ENCODE measurements around the gene PITX3. TPM values are rescaled to one million over a fixed set of nuclear protein-coding genes. Genes with fewer than 3 reads are reported as not detected.

The PITX3 gene
- total and polyA plus RNA-seq, 2 donors (not counting 3 experiments of a cell fraction or from before 2014, with no cell fraction given): not detected

DNA sequence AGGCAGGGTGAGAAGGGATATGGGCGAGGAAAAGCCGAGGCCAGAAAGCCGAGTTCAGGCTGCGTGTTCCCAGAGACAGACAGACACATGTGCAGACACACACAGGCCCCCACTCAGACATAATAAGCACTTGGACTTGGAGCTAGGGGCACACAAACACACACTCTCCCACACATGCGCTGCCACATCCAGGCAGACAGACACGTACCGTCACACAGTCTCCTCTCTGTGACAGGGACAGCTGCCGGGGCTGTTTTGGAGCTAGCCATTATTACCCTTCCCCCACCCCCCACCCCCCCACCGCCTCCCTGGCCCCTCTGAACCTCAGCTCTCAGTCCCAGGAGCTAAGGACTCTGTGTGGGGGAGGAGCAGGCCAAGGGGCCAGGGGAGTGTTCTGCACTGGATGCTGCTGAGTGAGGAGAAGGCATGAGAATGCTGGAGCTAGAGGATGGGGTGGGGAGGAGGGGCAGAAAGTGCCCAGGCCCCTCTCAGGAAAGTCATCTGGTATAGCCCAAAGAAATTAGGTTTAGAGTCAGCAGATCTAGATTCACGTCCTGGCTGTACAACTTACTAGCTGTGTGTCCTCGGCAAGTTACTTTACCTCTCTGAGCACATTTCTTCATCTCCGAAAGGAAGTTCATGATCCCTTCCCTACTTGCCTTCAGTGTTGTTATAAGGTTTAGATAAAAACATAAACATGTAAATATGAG, 6.3 kb downstream of the PITX3 start:
- H3K36me3 ChIP-seq (ENCODE audit: control insufficient read depth in 2 of 2, extremely low read depth in 1 of 2, insufficient read depth in 2 of 2, low read length in 2 of 2): no peaks in the 10 kb centered on the region
- no peak overlapping the region for H3K4me2 ChIP-seq (ENCODE audit: insufficient read depth, low read length)
- intact Hi-C loops (cut with micrococcal nuclease): loop anchor here (5.0 kb wide), 1 partner anchor 347 kb away; no protein-coding TSS in a partner anchor
- H3K9ac ChIP-seq (replicated peaks; ENCODE audit: extremely low read depth, insufficient read depth, low read length): no peak overlapping the region
- CTCF ChIA-PET: interaction anchor here (1.2 to 17.3 kb wide), 7 partner anchors 13 to 169 kb away, joined by 3 to 1402 read pairs (median 5); no protein-coding TSS in a partner anchor
- H3K27ac ChIP-seq (ENCODE audit: insufficient read depth, low read depth, low read length): no peak overlapping the region
- dilution Hi-C loops (cut with MboI; ENCODE audit: extremely low pct_ligation_motif_present, low sequenced_read_pairs): loop anchor here (25.0 kb wide), 1 partner anchor 127 kb away; no protein-coding TSS in a partner anchor
- H3K9me1 ChIP-seq (replicated peaks; ENCODE audit: control insufficient read depth, extremely low read depth, insufficient read depth, low read length): no peaks in the 10 kb centered on the region
- no peak for TF ChIP-seq MYC (IDR thresholded peaks at IDR 0.05; ENCODE audit: low read depth, low read length)
- TF ChIP-seq GATA2 (IDR thresholded peaks at IDR 0.05; ENCODE audit: insufficient read depth, insufficient read length, low read depth, low read length): no peak
- TF ChIP-seq POLR2A (IDR thresholded peaks at IDR 0.05; ENCODE audit: low read depth, low read length): no peak
- no peak for TF ChIP-seq JUN (IDR thresholded peaks at IDR 0.05; ENCODE audit: borderline replicate concordance, insufficient read depth, insufficient read length, low read depth)
- TF ChIP-seq EZH2 (IDR thresholded peaks at IDR 0.05; ENCODE audit: borderline replicate concordance, low read depth, low read length, severe bottlenecking): no peak
- TF ChIP-seq, protein P1, sequence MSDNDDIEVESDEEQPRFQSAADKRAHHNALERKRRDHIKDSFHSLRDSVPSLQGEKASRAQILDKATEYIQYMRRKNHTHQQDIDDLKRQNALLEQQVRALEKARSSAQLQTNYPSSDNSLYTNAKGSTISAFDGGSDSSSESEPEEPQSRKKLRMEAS (IDR thresholded peaks at IDR 0.05; ENCODE audit: insufficient read depth, insufficient read length): no peak
- TF ChIP-seq, protein P2, sequence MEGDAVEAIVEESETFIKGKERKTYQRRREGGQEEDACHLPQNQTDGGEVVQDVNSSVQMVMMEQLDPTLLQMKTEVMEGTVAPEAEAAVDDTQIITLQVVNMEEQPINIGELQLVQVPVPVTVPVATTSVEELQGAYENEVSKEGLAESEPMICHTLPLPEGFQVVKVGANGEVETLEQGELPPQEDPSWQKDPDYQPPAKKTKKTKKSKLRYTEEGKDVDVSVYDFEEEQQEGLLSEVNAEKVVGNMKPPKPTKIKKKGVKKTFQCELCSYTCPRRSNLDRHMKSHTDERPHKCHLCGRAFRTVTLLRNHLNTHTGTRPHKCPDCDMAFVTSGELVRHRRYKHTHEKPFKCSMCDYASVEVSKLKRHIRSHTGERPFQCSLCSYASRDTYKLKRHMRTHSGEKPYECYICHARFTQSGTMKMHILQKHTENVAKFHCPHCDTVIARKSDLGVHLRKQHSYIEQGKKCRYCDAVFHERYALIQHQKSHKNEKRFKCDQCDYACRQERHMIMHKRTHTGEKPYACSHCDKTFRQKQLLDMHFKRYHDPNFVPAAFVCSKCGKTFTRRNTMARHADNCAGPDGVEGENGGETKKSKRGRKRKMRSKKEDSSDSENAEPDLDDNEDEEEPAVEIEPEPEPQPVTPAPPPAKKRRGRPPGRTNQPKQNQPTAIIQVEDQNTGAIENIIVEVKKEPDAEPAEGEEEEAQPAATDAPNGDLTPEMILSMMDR (IDR thresholded peaks at IDR 0.05; ENCODE audit: extremely low read depth in 1 of 2, insufficient read depth in 1 of 2, low read depth in 1 of 2, low read length in 2 of 2): no peak
- TF ChIP-seq FOS (IDR thresholded peaks at IDR 0.05; ENCODE audit: borderline replicate concordance, insufficient read depth, low read length): no peak
- TF ChIP-seq POLR2AphosphoS5 (IDR thresholded peaks at IDR 0.05; ENCODE audit: insufficient read depth, low read depth, low read length): no peak
- H3K4me3 ChIP-seq (replicated peaks in 1 of 3; ENCODE audit: insufficient read depth in 1 of 3, low read depth in 1 of 3, low read length in 3 of 3): no peak overlapping the region
- no TSS peak for BruUV-seq (replicated peaks)
- H3K4me1 ChIP-seq (ENCODE audit: control insufficient read depth, extremely low read depth, insufficient read depth, low read length): peaks cover 2% of the 10 kb centered on the region
- DNase-seq (ENCODE audit: low read depth, low spot score) (no peak), FAIRE-seq (no peak)
- H3K9me3 ChIP-seq (replicated peaks; ENCODE audit: control insufficient read depth, insufficient read depth, low read length): no peaks in the 10 kb centered on the region
- H4K20me1 ChIP-seq (replicated peaks; ENCODE audit: control insufficient read depth, extremely low read depth, insufficient read depth, low read length): no peaks in the 10 kb centered on the region
- H2AFZ ChIP-seq (ENCODE audit: low read depth, low read length): no peak overlapping the region
- H3K27me3 ChIP-seq (ENCODE audit: control insufficient read depth in 2 of 2, insufficient read depth in 2 of 2, low read length in 2 of 2): peaks cover 51 to 58% of the 10 kb centered on the region in 2 experiments
- no peaks in the 10 kb centered on the region for H3K79me2 ChIP-seq (ENCODE audit: control insufficient read depth, insufficient read depth, low read length)
- POLR2A ChIA-PET: no interaction called here
